HepG2 (cell line): ENCODE measurements around the gene ANKRD42. TPM values are rescaled to one million over a fixed set of nuclear protein-coding genes. Genes with fewer than 3 reads are reported as not detected.

ENCODE experiments used
- AHR ChIP-seq: IDR thresholded peaks from 2 replicates; pipeline ENCODE4 v1.6.1; 2018; ENCODE audit warnings: missing genetic modification reagents, missing compliant biosample characterization
- CBX1 ChIP-seq: IDR thresholded peaks from one replicate; pipeline ENCODE4 v1.6.1; 2016; ENCODE audit warnings: antibody characterized with exemption, low read depth
- ETV5 ChIP-seq: IDR thresholded peaks from 2 replicates; pipeline ENCODE4 v1.6.1; 2018; ENCODE audit warnings: missing biosample characterization, missing genetic modification reagents, inconsistent platforms, borderline replicate concordance
- GATAD2A ChIP-seq: IDR thresholded peaks from 2 replicates; pipeline ENCODE4 v1.6.1; 2016
- HNF4G ChIP-seq, 2 experiments: sonication (generic) in 1 of 2; formaldehyde crosslinking in 1 of 2; IDR thresholded peaks; 2 replicates each; pipeline versions ENCODE4 v1.4.0 to v1.6.1; 2011 to 2020; ENCODE audit warnings: borderline replicate concordance in 2 of 2, low read depth in 2 of 2, mild to moderate bottlenecking in 2 of 2, low read length in 1 of 2, missing genetic modification reagents in 1 of 2, moderate library complexity in 1 of 2
- MED8 ChIP-seq: sonication (generic); formaldehyde crosslinking; IDR thresholded peaks from 2 replicates; pipeline ENCODE4 v1.8.1; 2023; ENCODE audit warnings: mild to moderate bottlenecking, missing genetic modification reagents; ENCODE audit not compliant: insufficient replicate concordance
- MXI1 ChIP-seq: IDR thresholded peaks from 3 replicates; pipeline ENCODE4 v1.6.1; 2012; ENCODE audit warnings: low read depth, low read length, inconsistent platforms, borderline replicate concordance
- ONECUT2 ChIP-seq: sonication (generic); formaldehyde crosslinking; IDR thresholded peaks from 2 replicates; pipeline ENCODE4 v1.4.0; 2020; ENCODE audit warnings: missing genetic modification reagents
- RBM39 ChIP-seq: fragments of 200-400 bp; formaldehyde crosslinking; IDR thresholded peaks from one replicate; pipeline ENCODE4 v1.6.1; 2018; ENCODE audit warnings: antibody characterized with exemption, mild to moderate bottlenecking, low read depth, low read length; ENCODE audit not compliant: poor library complexity, severe bottlenecking
- RFX1 ChIP-seq: fragments of 450-650 bp; IDR thresholded peaks from 2 replicates; pipeline ENCODE4 v1.6.1; 2017
- TOE1 ChIP-seq: sonication (generic); formaldehyde crosslinking; IDR thresholded peaks from 2 replicates; pipeline ENCODE4 v1.4.0; 2020; ENCODE audit warnings: mild to moderate bottlenecking, missing genetic modification reagents
- WIZ ChIP-seq: sonication (generic); formaldehyde crosslinking; IDR thresholded peaks from 2 replicates; pipeline ENCODE4 v1.5.1; 2020; ENCODE audit warnings: mild to moderate bottlenecking, missing genetic modification reagents
- ZNF274 ChIP-seq: sonication (generic); formaldehyde crosslinking; IDR thresholded peaks from 2 replicates; pipeline ENCODE4 v1.5.1; 2020; ENCODE audit warnings: mild to moderate bottlenecking, missing genetic modification reagents
- ZNF563 ChIP-seq: sonication (generic); formaldehyde crosslinking; IDR thresholded peaks from 2 replicates; pipeline ENCODE4 v1.8.0; 2022; ENCODE audit warnings: mild to moderate bottlenecking, moderate library complexity, missing genetic modification reagents
- ZNF790 ChIP-seq: sonication (generic); formaldehyde crosslinking; IDR thresholded peaks from 2 replicates; pipeline ENCODE4 v1.8.0; 2022; ENCODE audit warnings: missing genetic modification reagents, mild to moderate bottlenecking, borderline replicate concordance
- ZNF800 ChIP-seq: sonication (generic); formaldehyde crosslinking; IDR thresholded peaks from 2 replicates; pipeline ENCODE4 v1.4.0; 2020; ENCODE audit warnings: missing genetic modification reagents
- polyA plus RNA-seq, 8 experiments: library from polyadenylated mRNA; depleted of rRNA in 3 of 8; stranded (reverse) in 7 of 8; unstranded in 1 of 8; fragments of >200 nt; fragmentation: Illumina TruSeq in 4 of 8; extraction: Trizol in 4 of 8; gene quantifications; 2 replicates each; pipeline versions ENCODE4 v1.2.1 to v1.2.3, GENCODE V29; 2011 to 2016; ENCODE audit warnings: low read depth in 4 of 8, missing spikeins in 1 of 8, mixed read lengths in 1 of 8; ENCODE audit not compliant: insufficient read depth in 1 of 8
- total RNA-seq, 5 experiments: library from RNA; depleted of rRNA; stranded (reverse); fragments of >200 nt; fragmentation: Illumina TruSeq; extraction: Trizol; gene quantifications; 2 replicates each; pipeline ENCODE4 v1.2.3, GENCODE V29; 2016; ENCODE audit warnings: low read depth in 1 of 5
- TF ChIP-seq, protein P1 (sequence below), 2 experiments: sonication (generic) in 1 of 2; formaldehyde crosslinking in 1 of 2; IDR thresholded peaks; 2 replicates each; pipeline versions ENCODE4 v1.5.1 to v1.6.1; 2011 to 2020; ENCODE audit warnings: borderline replicate concordance in 1 of 2, low read depth in 1 of 2, low read length in 1 of 2, mild to moderate bottlenecking in 1 of 2, missing genetic modification reagents in 1 of 2, moderate library complexity in 1 of 2
- TF ChIP-seq, protein P2 (sequence below): sonication (generic); formaldehyde crosslinking; IDR thresholded peaks from 2 replicates; pipeline ENCODE4 v1.5.0; 2020; ENCODE audit warnings: mild to moderate bottlenecking, missing genetic modification reagents, moderate library complexity
- TF ChIP-seq, protein P3 (sequence below): sonication (generic); formaldehyde crosslinking; IDR thresholded peaks from 2 replicates; pipeline ENCODE4 v1.5.1; 2020; ENCODE audit warnings: missing genetic modification reagents, mild to moderate bottlenecking, borderline replicate concordance
- TF ChIP-seq, protein P4 (sequence below): sonication (generic); formaldehyde crosslinking; IDR thresholded peaks from 2 replicates; pipeline ENCODE4 v1.8.1; 2023; ENCODE audit warnings: mild to moderate bottlenecking, moderate library complexity, missing genetic modification reagents

ANKRD42 gene
- total and polyA plus RNA-seq, 2 of the 13 experiments (the other 11 are each of a cell fraction or from before 2014, with no cell fraction given): 2.2 to 3.7 TPM

- TF ChIP-seq, protein P1, sequence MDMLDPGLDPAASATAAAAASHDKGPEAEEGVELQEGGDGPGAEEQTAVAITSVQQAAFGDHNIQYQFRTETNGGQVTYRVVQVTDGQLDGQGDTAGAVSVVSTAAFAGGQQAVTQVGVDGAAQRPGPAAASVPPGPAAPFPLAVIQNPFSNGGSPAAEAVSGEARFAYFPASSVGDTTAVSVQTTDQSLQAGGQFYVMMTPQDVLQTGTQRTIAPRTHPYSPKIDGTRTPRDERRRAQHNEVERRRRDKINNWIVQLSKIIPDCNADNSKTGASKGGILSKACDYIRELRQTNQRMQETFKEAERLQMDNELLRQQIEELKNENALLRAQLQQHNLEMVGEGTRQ (IDR thresholded peaks at IDR 0.05; ENCODE audit: low read depth, low read length): no peak
- TF ChIP-seq, protein P1 (CRISPR knock-in tag; IDR thresholded peaks at IDR 0.05; ENCODE audit: borderline replicate concordance): no peak
- TF ChIP-seq HNF4G (IDR thresholded peaks at IDR 0.05; ENCODE audit: borderline replicate concordance, low read depth, low read length) (peak; percentile 72), HNF4G (CRISPR knock-in tag; IDR thresholded peaks at IDR 0.05; ENCODE audit: borderline replicate concordance, low read depth) (0 out of 2 replicates have a peak, but pooled peaks have one; percentile 61), ZNF790 (CRISPR knock-in tag) (peak; percentile 45; the same call in 1 of the 2 replicates), TOE1 (CRISPR knock-in tag) (no peak), MED8 (CRISPR knock-in tag) (peak; percentile 43), GATAD2A (CRISPR knock-in tag) (no peak; the same call in 1 of the 2 replicates), AHR (CRISPR knock-in tag) (peak; percentile 32; the same call in 1 of the 2 replicates), RFX1 (no peak), CBX1 (no peak), MXI1 (peak; percentile 61; the same call in 1 of the 3 replicates), WIZ (CRISPR knock-in tag) (peak; percentile 2; the same call in 1 of the 2 replicates), ZNF274 (CRISPR knock-in tag) (0 out of 2 replicates have a peak, but pooled peaks have one; percentile 35), ONECUT2 (CRISPR knock-in tag) (no peak; the same call in 1 of the 2 replicates), ZNF800 (CRISPR knock-in tag) (peak; percentile 11; the same call in 1 of the 2 replicates), ETV5 (CRISPR knock-in tag) (peak; percentile 74), RBM39 (peak; percentile 38), ZNF563 (CRISPR knock-in tag) (peak; percentile 91)
- TF ChIP-seq, protein P2, sequence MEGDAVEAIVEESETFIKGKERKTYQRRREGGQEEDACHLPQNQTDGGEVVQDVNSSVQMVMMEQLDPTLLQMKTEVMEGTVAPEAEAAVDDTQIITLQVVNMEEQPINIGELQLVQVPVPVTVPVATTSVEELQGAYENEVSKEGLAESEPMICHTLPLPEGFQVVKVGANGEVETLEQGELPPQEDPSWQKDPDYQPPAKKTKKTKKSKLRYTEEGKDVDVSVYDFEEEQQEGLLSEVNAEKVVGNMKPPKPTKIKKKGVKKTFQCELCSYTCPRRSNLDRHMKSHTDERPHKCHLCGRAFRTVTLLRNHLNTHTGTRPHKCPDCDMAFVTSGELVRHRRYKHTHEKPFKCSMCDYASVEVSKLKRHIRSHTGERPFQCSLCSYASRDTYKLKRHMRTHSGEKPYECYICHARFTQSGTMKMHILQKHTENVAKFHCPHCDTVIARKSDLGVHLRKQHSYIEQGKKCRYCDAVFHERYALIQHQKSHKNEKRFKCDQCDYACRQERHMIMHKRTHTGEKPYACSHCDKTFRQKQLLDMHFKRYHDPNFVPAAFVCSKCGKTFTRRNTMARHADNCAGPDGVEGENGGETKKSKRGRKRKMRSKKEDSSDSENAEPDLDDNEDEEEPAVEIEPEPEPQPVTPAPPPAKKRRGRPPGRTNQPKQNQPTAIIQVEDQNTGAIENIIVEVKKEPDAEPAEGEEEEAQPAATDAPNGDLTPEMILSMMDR: peak; percentile 81
- TF ChIP-seq, protein P3, sequence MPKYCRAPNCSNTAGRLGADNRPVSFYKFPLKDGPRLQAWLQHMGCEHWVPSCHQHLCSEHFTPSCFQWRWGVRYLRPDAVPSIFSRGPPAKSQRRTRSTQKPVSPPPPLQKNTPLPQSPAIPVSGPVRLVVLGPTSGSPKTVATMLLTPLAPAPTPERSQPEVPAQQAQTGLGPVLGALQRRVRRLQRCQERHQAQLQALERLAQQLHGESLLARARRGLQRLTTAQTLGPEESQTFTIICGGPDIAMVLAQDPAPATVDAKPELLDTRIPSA (CRISPR knock-in tag): peak; percentile 74; the same call in 1 of the 2 replicates
- TF ChIP-seq, protein P4, sequence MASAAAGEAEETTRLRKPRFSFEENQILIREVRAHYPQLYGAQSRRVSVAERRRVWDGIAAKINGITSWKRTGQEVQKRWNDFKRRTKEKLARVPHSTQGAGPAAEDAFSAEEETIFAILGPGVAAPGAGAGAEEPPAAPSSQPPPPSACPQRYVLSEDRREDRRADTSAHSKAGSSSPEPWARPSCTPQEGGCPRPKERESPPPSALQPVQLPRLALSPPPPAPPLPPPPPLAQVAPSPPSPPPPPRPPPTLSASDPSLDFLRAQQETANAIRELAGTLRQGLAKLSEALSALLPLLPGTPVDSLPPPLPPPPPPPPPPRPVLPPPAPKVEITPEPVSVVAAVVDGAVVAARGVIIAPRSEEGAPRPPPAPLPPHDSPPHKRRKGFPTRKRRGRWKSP (CRISPR knock-in tag): no peak
Observed at GRCh38 chr11:83285771-83286528, 92.4 kb downstream of the ANKRD42 start, which contains the start of gene CCDC90B (continued).
